HG03175 (cell line): ENCODE measurements around the gene HK1.
A peak's percentile ranks its signal among the peaks of the same experiment; 100 is the strongest.
"Not testable (repeated sequence)": the region's sequence is repeated elsewhere in the genome, so short reads cannot be mapped to it uniquely, and the experiment has no call there.

ENCODE experiments used
- ATAC-seq: cut with Tn5 transposase; IDR thresholded peaks from one replicate; pipeline ENCODE4 v1.9.1; 2021; ENCODE audit warnings: mild to moderate bottlenecking, moderate library complexity; ENCODE audit not compliant: unreplicated experiment

HK1 gene

DNA sequence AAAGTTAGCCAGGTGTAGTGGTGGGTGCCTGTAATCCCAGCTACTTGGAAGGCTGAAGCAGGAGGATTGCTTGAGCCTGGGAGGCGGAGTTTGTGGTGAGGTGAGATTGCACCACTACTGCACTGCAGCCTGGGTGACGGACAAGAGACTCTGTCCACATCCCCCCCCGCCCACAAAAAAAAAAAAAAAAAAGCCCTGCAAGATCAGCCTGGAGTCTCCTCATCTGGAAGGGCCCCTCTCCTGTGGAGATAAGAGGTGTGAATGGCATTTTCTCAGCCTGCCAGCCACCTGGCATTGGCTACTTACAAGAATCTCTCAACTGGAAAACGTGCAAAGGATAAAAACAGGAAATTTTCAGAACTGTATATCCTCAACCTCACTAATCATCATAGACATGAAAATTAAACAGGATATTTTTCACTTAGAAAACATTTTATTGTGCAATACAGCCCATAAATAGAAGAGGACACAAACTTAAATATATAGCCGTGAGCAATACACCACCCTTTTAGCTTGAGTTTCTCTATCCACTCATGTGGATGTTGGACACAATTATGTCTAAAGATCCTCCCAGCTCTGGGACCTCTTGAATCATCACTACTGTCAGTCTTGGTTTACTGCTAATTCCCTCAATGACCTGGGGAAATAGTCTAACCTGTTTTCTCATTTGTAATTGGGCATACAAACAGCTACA lies 161.7 kb downstream of the HK1 start:
- no peak for ATAC-seq

DNA sequence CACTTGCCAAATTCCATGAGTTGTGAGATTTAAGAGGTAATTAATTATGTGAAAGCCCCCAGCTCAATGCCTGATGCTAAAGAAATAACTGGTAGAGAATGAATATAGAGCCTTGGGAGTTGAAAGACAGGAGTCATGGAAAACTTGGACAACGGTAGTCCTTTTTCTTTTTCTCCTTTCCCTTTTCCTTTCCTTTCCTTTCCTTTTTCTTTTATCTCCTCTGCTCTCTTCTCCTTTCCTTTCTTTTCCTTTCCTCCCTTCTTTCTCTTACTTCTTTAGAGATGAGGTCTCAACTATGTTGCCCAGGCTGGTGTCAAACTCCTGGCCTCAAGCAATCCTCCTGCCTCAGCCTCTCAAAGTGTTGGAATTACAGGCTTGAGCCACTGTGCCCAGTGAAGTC lies 165.1 kb downstream of the HK1 start:
- ATAC-seq, result no peak

DNA sequence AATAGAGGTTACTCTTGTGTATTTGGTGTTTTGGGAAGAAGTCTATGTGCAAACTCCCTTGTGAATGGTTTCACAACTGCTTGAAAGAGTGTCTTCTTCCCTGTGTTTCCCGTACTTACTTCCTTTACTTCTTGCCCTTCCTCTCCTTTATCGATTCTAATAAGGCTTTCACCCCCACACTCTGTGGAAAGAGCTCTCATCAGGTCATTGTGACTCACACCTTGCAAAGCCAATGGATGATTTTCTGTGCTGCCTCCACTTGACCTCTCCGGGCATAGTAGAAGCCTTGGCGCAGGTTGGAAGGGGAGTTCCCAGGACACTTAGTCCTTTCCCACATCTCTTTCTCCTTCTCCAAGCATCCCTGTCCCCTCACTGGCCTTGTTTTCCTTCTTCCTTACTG lies 166.7 kb downstream of the HK1 start:
- no peak for ATAC-seq

DNA sequence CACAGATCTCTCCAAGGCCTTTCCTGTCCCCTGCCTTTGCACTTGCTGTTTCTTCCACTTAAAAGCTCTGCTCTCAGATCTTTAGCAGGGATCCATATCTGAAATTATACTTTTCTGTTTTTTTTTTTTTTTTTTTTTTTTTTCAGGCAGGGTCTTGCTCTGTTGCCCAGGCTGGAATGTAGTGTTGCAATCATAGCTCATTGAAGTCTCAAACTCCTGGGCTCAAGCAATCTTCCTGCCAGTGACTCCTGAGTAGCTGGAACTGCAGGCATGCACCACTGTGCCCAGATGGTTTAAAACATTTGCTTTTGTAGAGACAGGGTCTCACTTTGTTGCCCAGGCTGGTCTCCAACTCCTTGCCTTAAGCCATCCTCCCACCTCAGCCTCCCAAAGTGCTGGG lies 167.9 kb downstream of the HK1 start:
- ATAC-seq, result no peak

DNA sequence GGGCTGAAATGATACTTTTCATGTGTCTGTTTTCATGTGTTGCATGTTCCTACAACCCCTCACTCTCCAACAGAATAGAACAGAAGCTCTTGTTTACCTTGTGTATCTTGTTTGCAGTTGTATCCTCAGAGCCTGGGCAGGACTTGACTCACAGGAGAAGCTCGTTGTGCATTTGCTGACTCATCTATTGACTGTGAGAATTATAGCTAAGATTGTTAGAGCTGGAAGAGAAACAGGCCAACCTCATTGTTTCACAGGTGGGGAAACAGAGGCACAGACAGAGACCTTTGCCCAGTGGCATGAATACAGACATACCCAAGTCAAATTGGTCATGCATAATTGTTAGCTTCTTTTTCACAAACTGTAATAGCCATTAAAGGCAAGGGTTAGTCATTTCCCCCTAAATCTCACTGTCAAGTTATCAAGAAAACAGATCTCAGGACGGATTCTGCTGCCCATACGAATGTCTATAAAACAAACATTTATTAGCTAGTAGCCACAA lies 168.4 kb downstream of the HK1 start:
- ATAC-seq, result no peak

DNA sequence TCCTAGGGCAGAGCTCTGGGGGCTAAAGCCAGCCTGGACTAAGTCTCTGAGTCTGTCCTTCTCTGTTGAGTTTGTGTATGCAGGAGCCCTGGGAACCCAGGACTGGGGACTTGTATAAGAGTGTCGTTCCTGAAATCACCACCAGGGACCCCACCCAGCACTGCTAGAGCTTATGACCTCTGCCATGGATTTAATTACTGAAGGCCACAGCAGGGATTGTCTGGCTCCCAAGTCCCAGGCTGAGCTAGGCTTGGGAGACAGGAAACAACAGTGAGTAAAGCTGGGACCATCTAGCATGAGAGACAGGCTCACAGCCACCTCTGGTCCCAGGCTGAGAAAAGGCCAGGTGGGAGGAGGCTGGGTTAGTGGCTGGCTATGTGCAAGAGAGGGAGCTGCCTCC lies 171.5 kb downstream of the HK1 start:
- ATAC-seq, result peak; percentile 49

DNA sequence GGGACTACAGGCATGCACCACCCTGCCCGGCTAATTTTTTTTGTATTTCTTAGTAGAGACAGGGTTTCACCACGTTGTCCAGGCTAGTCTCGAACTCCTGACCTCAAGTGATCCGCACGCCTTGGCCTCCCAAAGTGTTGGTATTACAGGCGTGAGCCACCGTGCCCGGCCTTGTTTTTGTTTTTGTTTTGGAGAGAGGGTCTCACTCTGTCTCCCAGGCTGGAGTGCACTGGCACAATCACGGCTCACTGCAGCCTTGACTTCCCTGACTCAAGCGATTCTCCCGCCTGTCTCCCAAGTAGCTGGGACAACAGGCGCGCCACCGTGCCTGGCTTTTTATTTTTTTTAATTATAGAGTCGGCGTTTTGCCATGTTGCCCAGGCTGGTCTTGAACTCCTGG lies 172.1 kb downstream of the HK1 start:
- ATAC-seq, result not testable (repeated sequence)

DNA sequence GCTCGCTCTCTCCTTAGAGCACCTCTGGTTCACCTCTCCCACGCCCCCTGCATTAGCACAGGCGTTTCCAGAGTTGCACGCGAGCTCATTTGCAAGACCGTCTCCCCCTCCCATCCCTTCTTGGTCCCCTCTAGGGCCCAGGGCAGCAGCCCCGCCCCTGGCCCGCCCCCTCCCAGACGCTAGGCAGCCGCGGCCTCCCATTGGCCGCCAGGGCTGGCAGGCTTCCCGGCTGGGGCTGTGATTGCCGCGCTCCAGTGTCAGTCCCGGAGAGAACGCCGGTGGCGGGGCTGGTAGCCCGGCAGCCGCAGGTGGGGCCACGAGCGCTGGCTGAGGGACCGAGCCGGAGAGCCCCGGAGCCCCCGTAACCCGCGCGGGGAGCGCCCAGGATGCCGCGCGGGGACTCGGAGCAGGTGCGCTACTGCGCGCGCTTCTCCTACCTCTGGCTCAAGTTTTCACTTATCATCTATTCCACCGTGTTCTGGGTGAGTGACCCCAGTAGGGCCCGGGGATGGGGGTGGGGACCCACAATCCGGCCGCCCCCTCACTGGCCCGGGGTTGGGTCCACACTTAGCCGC lies 173.0 kb downstream of the HK1 start, which contains the start of gene TSPAN15:
TSS of gene TSPAN15 (plus strand) at position 257 of the 575 bp plus-strand sequence. CDS start at position 387, 130 bp downstream.
- ATAC-seq, result peak; percentile 80
